ENCODE results near the gene RCOR1. TPM values are rescaled to one million over a fixed set of nuclear protein-coding genes. Genes with fewer than 3 reads are reported as not detected.

Gene RCOR1
- total and polyA plus RNA-seq, 2 of the 8 experiments (the other 6 are each of a cell fraction or from before 2014, with no cell fraction given): 12.3 to 26.3 TPM

DNA sequence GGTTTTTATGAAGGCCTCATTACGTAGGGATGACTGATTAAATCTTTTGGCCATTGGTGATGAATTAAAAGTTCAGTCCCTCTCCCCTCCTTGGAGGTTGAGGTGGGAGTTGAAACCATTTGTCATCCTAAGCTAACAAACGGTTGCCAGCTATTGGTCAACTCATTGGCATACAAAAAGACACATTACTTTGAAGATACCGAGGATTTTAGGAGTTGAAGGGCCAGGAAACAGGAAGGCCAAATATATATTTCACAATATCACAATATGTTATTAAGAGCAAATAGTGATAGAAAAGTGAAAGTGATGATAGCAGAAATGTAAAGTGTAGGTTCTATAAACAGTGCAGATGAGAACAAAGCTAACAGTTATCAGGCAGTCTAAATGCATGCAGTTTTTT lies 24.4 kb downstream of the RCOR1 start:
- Histone ChIP-seq H3K18ac (ENCODE audit: extremely low read depth, low read length) (no peak overlapping the region), H3K23me2 (ENCODE audit: low read depth, low read length) (no peaks in the 10 kb centered on the region), H3K4me2 (ENCODE audit: insufficient read depth in 1 of 2, low read depth in 2 of 2, low read length in 2 of 2) (no peak overlapping the region), H2BK120ac (replicated peaks; ENCODE audit: low read depth, low read length) (no peak overlapping the region), H3K4ac (replicated peaks; ENCODE audit: insufficient read length, low read depth, low read length) (no peak overlapping the region), H2AK5ac (ENCODE audit: low read depth, low read length) (no peak overlapping the region), H3K9ac (replicated peaks in 1 of 4; ENCODE audit: extremely low read depth in 1 of 4, low read depth in 3 of 4, low read length in 3 of 4) (no peak overlapping the region), H3K27ac (ENCODE audit: low read depth, low read length) (no peak overlapping the region), H3K56ac (replicated peaks; ENCODE audit: insufficient read length, low read depth, low read length) (no peak overlapping the region), H2BK15ac (ENCODE audit: low read length) (no peak overlapping the region), H2AFZ (ENCODE audit: low read length) (no peak overlapping the region), H4K20me1 (replicated peaks in 1 of 2; ENCODE audit: control insufficient read depth in 1 of 2, insufficient read depth in 2 of 2, low read length in 2 of 2) (peaks cover 4 to 8% of the 10 kb centered on the region in 2 experiments), H3K23ac (ENCODE audit: insufficient read length) (no peak overlapping the region), H4K8ac (ENCODE audit: extremely low read depth, insufficient read depth, low read length) (no peak overlapping the region), H3K9me3 (ENCODE audit: insufficient read depth in 2 of 2, low read depth in 1 of 2, low read length in 1 of 2) (no peaks in the 10 kb centered on the region), H3K79me1 (ENCODE audit: low read depth, low read length) (peaks cover 11% of the 10 kb centered on the region), H4K91ac (replicated peaks; ENCODE audit: insufficient read length, low read length) (no peak overlapping the region), H2BK5ac (ENCODE audit: low read depth, low read length) (no peak overlapping the region), H3K14ac (ENCODE audit: insufficient read length) (no peak overlapping the region), H3K4me3 (ENCODE audit: extremely low read depth in 1 of 4, insufficient read depth in 2 of 4, low read depth in 3 of 4, low read length in 4 of 4) (no peak overlapping the region), H2BK20ac (ENCODE audit: low read length) (no peak overlapping the region), H3K79me2 (ENCODE audit: control insufficient read depth in 1 of 2, insufficient read depth in 2 of 2, low read length in 2 of 2) (peaks cover 16 to 88% of the 10 kb centered on the region in 2 experiments), H3K36me3 (ENCODE audit: control insufficient read depth in 2 of 4, insufficient read depth in 4 of 4, low read length in 3 of 4) (no peaks in the 10 kb centered on the region), H4K5ac (ENCODE audit: insufficient read length, low read depth, low read length) (no peak overlapping the region), H3K4me1 (replicated peaks in 1 of 4; ENCODE audit: control insufficient read depth in 3 of 4, insufficient read depth in 4 of 4, low read length in 3 of 4) (peaks cover 0 to 4% (median 3%) of the 10 kb centered on the region in 4 experiments; a peak in 4 of 7 replicates), H2BK12ac (ENCODE audit: low read depth, low read length) (no peak overlapping the region), H3K27me3 (replicated peaks in 1 of 4; ENCODE audit: control insufficient read depth in 3 of 4, extremely low read depth in 1 of 4, insufficient read depth in 3 of 4, low read length in 3 of 4) (no peaks in the 10 kb centered on the region)
- ChIA-PET POLR2A (ENCODE audit: partially characterized antibody) (no interaction called here), CTCF (ENCODE audit: partially characterized antibody) (interaction anchor here (0.8 to 1.3 kb wide), 3 partner anchors 23 to 78 kb away, joined by 3 to 7 read pairs (median 3); no protein-coding TSS in a partner anchor)
- 91% methylated on average over 3 of the region's 3 CpGs; no CpG with 5 or more reads in 1 of the 2 experiments for WGBS, 2 experiments (ENCODE audit: extremely low coverage in 1 of 2, insufficient coverage in 1 of 2, insufficient read length in 1 of 2, insufficient replicate concordance in 2 of 2, low coverage in 1 of 2, low lambda C conversion rate in 2 of 2, missing lambda C conversion rate in 1 of 2)
- FAIRE-seq (no peak), DNase-seq (ENCODE audit: low read depth in 1 of 2, low spot score in 2 of 2) (no peak)
- no peak for TF ChIP-seq HDAC2 (IDR thresholded peaks at IDR 0.05; ENCODE audit: borderline replicate concordance in 1 of 2, low read depth in 2 of 2, low read length in 2 of 2)
- TF ChIP-seq YY1 (IDR thresholded peaks at IDR 0.05; ENCODE audit: low read depth, low read length): no peak
- TF ChIP-seq NRF1 (IDR thresholded peaks at IDR 0.05; ENCODE audit: low read depth, low read length): no peak
- TF ChIP-seq BACH1 (IDR thresholded peaks at IDR 0.05; ENCODE audit: low read length): no peak
- no peak for TF ChIP-seq BCL11A (IDR thresholded peaks at IDR 0.05; ENCODE audit: low read depth in 2 of 2, low read length in 2 of 2)
- TF ChIP-seq KDM4A (IDR thresholded peaks at IDR 0.05; ENCODE audit: low read depth, low read length, severe bottlenecking): no peak
- TF ChIP-seq SP2 (IDR thresholded peaks at IDR 0.05; ENCODE audit: low read length): no peak
- no peak for TF ChIP-seq JUND (IDR thresholded peaks at IDR 0.05; ENCODE audit: low read length)
- no peak for TF ChIP-seq ASH2L (IDR thresholded peaks at IDR 0.05; ENCODE audit: low read length)
- TF ChIP-seq CHD2 (IDR thresholded peaks at IDR 0.05; ENCODE audit: low read length): no peak
- no peak for TF ChIP-seq CTBP2 (IDR thresholded peaks at IDR 0.05; ENCODE audit: borderline replicate concordance, insufficient read depth, insufficient read length, low read length)
- TF ChIP-seq E2F6 (IDR thresholded peaks at IDR 0.05): no peak
- no peak for TF ChIP-seq FOSL1 (IDR thresholded peaks at IDR 0.05; ENCODE audit: insufficient read depth, low read depth, low read length)
